HEK293T (cell line): ENCODE measurements around the gene CD96.

Experiments used
- BHLHE40 ChIP-seq: fragments of 450-650 bp; IDR thresholded peaks from 2 replicates; pipeline ENCODE4 v1.6.1; 2016; ENCODE audit warnings: mild to moderate bottlenecking, moderate library complexity, borderline replicate concordance
- CTBP1 ChIP-seq: fragments of 450-650 bp; IDR thresholded peaks from 2 replicates; pipeline ENCODE4 v1.6.1; 2016; ENCODE audit warnings: borderline replicate concordance
- ELF4 ChIP-seq: fragments of 450-650 bp; IDR thresholded peaks from 2 replicates; pipeline ENCODE4 v1.6.1; 2017; ENCODE audit warnings: antibody characterized with exemption
- FOXA1 ChIP-seq: fragments of 450-650 bp; IDR thresholded peaks from 2 replicates; pipeline ENCODE4 v1.6.1; 2016; ENCODE audit warnings: mild to moderate bottlenecking
- FOXK2 ChIP-seq: fragments of 450-650 bp; IDR thresholded peaks from 2 replicates; pipeline ENCODE4 v1.6.1; 2016; ENCODE audit warnings: mild to moderate bottlenecking
- FOXM1 ChIP-seq: fragments of 450-650 bp; IDR thresholded peaks from 2 replicates; pipeline ENCODE4 v1.6.1; 2017; ENCODE audit warnings: mild to moderate bottlenecking, borderline replicate concordance
- HDGF ChIP-seq: fragments of 450-650 bp; IDR thresholded peaks from 2 replicates; pipeline ENCODE4 v1.6.1; 2017; ENCODE audit warnings: antibody characterized with exemption, borderline replicate concordance
- L3MBTL2 ChIP-seq: fragments of 450-650 bp; conservative IDR thresholded peaks from 2 replicates; pipeline ENCODE4 v1.6.1; 2016; ENCODE audit warnings: mild to moderate bottlenecking
- LEF1 ChIP-seq: fragments of 450-650 bp; IDR thresholded peaks from 2 replicates; pipeline ENCODE4 v1.6.1; 2017; ENCODE audit warnings: mild to moderate bottlenecking, borderline replicate concordance
- SUZ12 ChIP-seq: fragments of 450-650 bp; IDR thresholded peaks from 2 replicates; pipeline ENCODE4 v1.6.1; 2016; ENCODE audit warnings: mild to moderate bottlenecking
- TF ChIP-seq, protein P1 (sequence below): fragments of 450-650 bp; IDR thresholded peaks from 2 replicates; pipeline ENCODE4 v1.6.1; 2016

DNA sequence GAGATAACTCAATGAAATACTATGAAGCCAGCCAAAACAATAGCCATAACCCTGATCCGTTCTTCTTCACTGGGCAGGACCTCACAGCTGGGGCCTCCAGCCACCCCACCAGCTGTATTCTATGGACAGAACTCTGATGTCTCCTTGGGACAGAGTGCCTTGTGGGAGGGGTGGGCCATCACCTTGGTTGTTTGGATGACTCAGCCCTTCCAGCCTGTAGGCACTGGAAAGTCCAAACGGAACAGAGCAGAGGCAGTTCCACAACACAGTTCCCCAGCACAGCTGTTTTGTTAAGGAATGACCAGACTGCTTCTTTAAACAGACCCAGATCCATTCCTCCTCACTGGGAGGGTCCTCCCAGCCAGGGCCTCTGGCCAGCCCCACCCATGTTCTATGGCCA lies 85.1 kb downstream of the CD96 start:
- no peak for TF ChIP-seq CTBP1
- no peak for TF ChIP-seq BHLHE40
- TF ChIP-seq LEF1 = no peak
- TF ChIP-seq ELF4 = no peak
- TF ChIP-seq FOXK2 = no peak
- TF ChIP-seq FOXM1 = no peak
- TF ChIP-seq FOXA1 = no peak
- TF ChIP-seq L3MBTL2 = no peak
- TF ChIP-seq HDGF = no peak
- no peak for TF ChIP-seq SUZ12
- TF ChIP-seq, protein P1, sequence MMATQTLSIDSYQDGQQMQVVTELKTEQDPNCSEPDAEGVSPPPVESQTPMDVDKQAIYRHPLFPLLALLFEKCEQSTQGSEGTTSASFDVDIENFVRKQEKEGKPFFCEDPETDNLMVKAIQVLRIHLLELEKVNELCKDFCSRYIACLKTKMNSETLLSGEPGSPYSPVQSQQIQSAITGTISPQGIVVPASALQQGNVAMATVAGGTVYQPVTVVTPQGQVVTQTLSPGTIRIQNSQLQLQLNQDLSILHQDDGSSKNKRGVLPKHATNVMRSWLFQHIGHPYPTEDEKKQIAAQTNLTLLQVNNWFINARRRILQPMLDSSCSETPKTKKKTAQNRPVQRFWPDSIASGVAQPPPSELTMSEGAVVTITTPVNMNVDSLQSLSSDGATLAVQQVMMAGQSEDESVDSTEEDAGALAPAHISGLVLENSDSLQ = no peak
